ENCODE measurements around the gene RAB25. TPM values are rescaled to one million over a fixed set of nuclear protein-coding genes. Genes with fewer than 3 reads are reported as not detected.

RAB25 gene
- total RNA-seq, 2 experiments from 2014 or later, result 0.46 TPM; not detected in 1

DNA sequence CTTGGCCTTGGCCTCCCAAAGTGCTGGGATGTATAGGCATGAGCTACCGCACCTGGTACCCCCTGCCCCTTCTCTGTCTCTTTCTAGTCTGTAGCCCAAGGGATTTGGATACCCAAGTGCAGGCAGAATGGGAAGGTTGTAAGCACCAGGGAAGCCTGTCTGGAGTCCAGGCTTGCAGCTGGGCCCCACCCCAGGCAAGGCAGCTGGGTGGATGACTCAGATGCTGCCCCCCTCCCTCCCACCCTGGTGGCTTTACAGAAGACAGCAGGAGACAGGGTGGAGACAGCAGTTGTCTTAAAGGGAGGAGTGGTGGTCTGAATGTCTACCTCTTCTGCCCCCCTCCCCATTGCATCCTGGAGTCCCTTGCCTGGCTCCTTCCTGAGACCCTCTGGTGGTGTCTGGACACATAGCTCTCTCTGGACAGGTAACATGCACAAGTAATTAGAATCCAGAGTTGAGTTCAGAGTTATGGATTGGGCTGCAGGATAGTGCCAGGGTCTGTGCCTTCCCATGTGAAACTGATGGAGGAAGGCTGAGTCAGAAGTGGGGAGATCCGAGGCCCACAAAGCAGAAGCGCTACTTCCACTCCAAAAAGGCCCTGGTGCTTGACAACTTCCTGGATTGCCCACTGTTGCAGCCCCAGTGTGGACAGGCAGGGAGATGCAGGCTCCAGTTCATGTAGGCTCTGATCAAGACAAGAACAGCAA, 58.7 kb downstream of the RAB25 start:
- ChIA-PET CTCF (interaction anchor here (0.6 to 8.2 kb wide), 4 partner anchors 18 to 112 kb away, joined by 5 to 73 read pairs (median 8); no protein-coding TSS in a partner anchor), POLR2A (interaction anchor here (1.1 kb wide), 1 partner anchor 12 kb away, joined by 6 read pairs; no protein-coding TSS in a partner anchor)

Other genes with a start within 250 kb of the RAB25 start
- 10 to 100 TPM; 46.4 to 51.2 TPM for gene GON4L, start 203.9 kb upstream of the RAB25 start, total RNA-seq
- gene SYT11, start 201.6 kb upstream of the RAB25 start, total RNA-seq, result 10 to 100 TPM; 18.1 to 19.0 TPM
- gene RIT1, start 149.8 kb upstream of the RAB25 start, total RNA-seq, result 10 to 100 TPM; 15.2 to 15.5 TPM
- 10 to 100 TPM; 66.4 to 67.2 TPM for gene KHDC4, start 126.7 kb upstream of the RAB25 start, total RNA-seq
- not detected for gene RXFP4, start 119.5 kb upstream of the RAB25 start, total RNA-seq
- gene ARHGEF2, start 82.6 kb upstream of the RAB25 start, total RNA-seq, result 100 to 1,000 TPM; 169 TPM
- gene SSR2, start 40.2 kb upstream of the RAB25 start, total RNA-seq, result 100 to 1,000 TPM; 170 to 177 TPM
- 10 to 100 TPM; 53.8 to 55.4 TPM for gene UBQLN4, start 7.4 kb upstream of the RAB25 start, total RNA-seq
- gene LAMTOR2, start 6.4 kb upstream of the RAB25 start, total RNA-seq, result 10 to 100 TPM; 63.5 to 65.9 TPM
- under 1 TPM; 0.65 to 0.67 TPM for gene MEX3A, start 21.3 kb downstream of the RAB25 start, total RNA-seq
- gene LMNA, start 53.6 kb downstream of the RAB25 start, total RNA-seq, result 10 to 100 TPM; 95.3 to 95.9 TPM
- gene SEMA4A, start 92.4 kb downstream of the RAB25 start, total RNA-seq, result 10 to 100 TPM; 18.4 to 18.8 TPM
- 10 to 100 TPM; 26.7 to 31.0 TPM for gene SLC25A44, start 132.9 kb downstream of the RAB25 start, total RNA-seq
- gene PMF1, start 151.8 kb downstream of the RAB25 start, total RNA-seq, result 10 to 100 TPM; 79.7 to 82.9 TPM
- gene BGLAP, start 181.0 kb downstream of the RAB25 start, total RNA-seq, result 1 to 10 TPM; 1.8 to 2.2 TPM
- 1 to 10 TPM; 2.3 to 2.5 TPM for gene PAQR6, start 186.9 kb downstream of the RAB25 start, total RNA-seq
- 100 to 1,000 TPM; 109 to 112 TPM for gene SMG5, start 221.7 kb downstream of the RAB25 start, total RNA-seq
- gene TMEM79, start 223.2 kb downstream of the RAB25 start, total RNA-seq, result 10 to 100 TPM; 10.1 to 10.2 TPM
- gene GLMP, start 234.5 kb downstream of the RAB25 start, total RNA-seq, result 10 to 100 TPM; 20.3 to 20.6 TPM
- gene VHLL, start 238.1 kb downstream of the RAB25 start, total RNA-seq, result not detected

Measured in activated CD8-positive, alpha-beta memory T cell treated with anti-CD3 and anti-CD28 coated beads for 36 hours (primary cell).